A673 (cell line): ENCODE measurements around the gene ST7. TPM values are rescaled to one million over a fixed set of nuclear protein-coding genes. Genes with fewer than 3 reads are reported as not detected.

Experiments
- BruUV-seq: library from RNA; stranded (reverse); fragments of 400-500 nt; replicated peaks from 2 replicates; lab custom pipeline; 2021; lab: Mats Ljungman, UMichigan
- CTCF ChIA-PET: fragments of 300-600 bp; sonication (Branson Sonifier 250); formaldehyde crosslinking; loops from one replicate; lab custom pipeline; 2022; ENCODE audit warnings: antibody characterized with exemption; lab: Charles Lee
- POLR2A ChIA-PET: fragments of 300-600 bp; sonication (Branson Sonifier 250); formaldehyde crosslinking; loops from one replicate; lab custom pipeline; 2022; ENCODE audit warnings: antibody characterized with exemption; ENCODE audit not compliant: low non-redundant PET; lab: Charles Lee
- DNase-seq: peaks from one replicate; pipeline ENCODE4 v3.0.0-alpha.2; 2015; ENCODE audit warnings: low spot score
- H3K27ac ChIP-seq: fragments of 200-600 bp; sonication (generic); 2 replicates; pipeline ENCODE4 v1.5.1; 2016; ENCODE audit warnings: mixed run types, low read depth, mild to moderate bottlenecking, mixed read lengths, antibody characterized with exemption, low read length; ENCODE audit not compliant: poor library complexity, severe bottlenecking
- H3K27me3 ChIP-seq: fragments of 200-600 bp; sonication (generic); replicated peaks from 2 replicates; pipeline ENCODE4 v1.6.1; 2017; ENCODE audit warnings: mixed run types, low read depth, mild to moderate bottlenecking, mixed read lengths, antibody characterized with exemption, low read length; ENCODE audit not compliant: insufficient read depth, poor library complexity
- H3K36me3 ChIP-seq: fragments of 200-600 bp; sonication (generic); 2 replicates; pipeline ENCODE4 v1.6.1; 2016; ENCODE audit warnings: mixed run types, mild to moderate bottlenecking, mixed read lengths, antibody characterized with exemption, low read length; ENCODE audit not compliant: insufficient read depth, poor library complexity, severe bottlenecking
- H3K4me1 ChIP-seq: fragments of 200-600 bp; sonication (generic); 2 replicates; pipeline ENCODE4 v1.6.1; 2017; ENCODE audit warnings: mixed run types, mild to moderate bottlenecking, mixed read lengths, antibody characterized with exemption, low read length; ENCODE audit not compliant: insufficient read depth, poor library complexity, severe bottlenecking
- H3K4me3 ChIP-seq: fragments of 200-600 bp; sonication (generic); 2 replicates; pipeline ENCODE4 v1.5.1; 2016; ENCODE audit warnings: low read depth, mixed run types, mild to moderate bottlenecking, mixed read lengths, low read length; ENCODE audit not compliant: poor library complexity, severe bottlenecking
- H3K9me3 ChIP-seq: fragments of 200-600 bp; sonication (generic); 2 replicates; pipeline ENCODE4 v1.6.1; 2016; ENCODE audit warnings: mixed run types, low read depth, mild to moderate bottlenecking, mixed read lengths, antibody characterized with exemption, low read length; ENCODE audit not compliant: poor library complexity, severe bottlenecking
- CTCF ChIP-seq: fragments of 300-800, 200-600 bp; sonication (generic); conservative IDR thresholded peaks from 2 replicates; pipeline ENCODE4 v1.5.1; 2017; ENCODE audit warnings: low read depth, mild to moderate bottlenecking, antibody characterized with exemption, low read length, moderate library complexity, mixed read lengths
- EZH2 ChIP-seq: fragments of 200-600 bp; sonication (generic); IDR thresholded peaks from 2 replicates; pipeline ENCODE4 v1.6.1; 2017; ENCODE audit warnings: borderline replicate concordance, low read depth, mild to moderate bottlenecking, mixed read lengths, antibody characterized with exemption, low read length; ENCODE audit not compliant: poor library complexity, severe bottlenecking
- intact Hi-C: fragments of 100-400 bp; cut with micrococcal nuclease; formaldehyde crosslinking; loops from one replicate; pipeline ENCODE4 v1.10.0; 2022; ENCODE audit not compliant: unreplicated experiment
- total RNA-seq: library from RNA; stranded (reverse); gene quantifications from 2 replicates; pipeline ENCODE4 v1.2.3, GENCODE V29; 2021

ST7 gene
- total RNA-seq, 1 experiment from 2014 or later = 24.3 TPM

GRCh38 chr7:117237646-117238045 lies 284.3 kb downstream of the ST7 start:
- POLR2A ChIA-PET = no interaction called here
- DNase-seq = no peak
- Histone ChIP-seq H3K27ac (no peak overlapping the region), H3K4me1 (no peaks in the 10 kb centered on the region), H3K9me3 (no peaks in the 10 kb centered on the region), H3K36me3 (no peaks in the 10 kb centered on the region), H3K4me3 (no peak overlapping the region), H3K27me3 (no peaks in the 10 kb centered on the region)
- TF ChIP-seq EZH2 (no peak), CTCF (no peak)
- intact Hi-C loops = no loop called here
- BruUV-seq = no TSS peak
- CTCF ChIA-PET = no interaction called here

- BruUV-seq = no TSS peak
- Histone ChIP-seq H3K9me3 (no peaks in the 10 kb centered on the region), H3K27ac (no peak overlapping the region), H3K27me3 (no peaks in the 10 kb centered on the region), H3K36me3 (no peaks in the 10 kb centered on the region), H3K4me1 (no peaks in the 10 kb centered on the region), H3K4me3 (no peak overlapping the region)
- no peak for TF ChIP-seq EZH2
- TF ChIP-seq CTCF = no peak
- ChIA-PET POLR2A (interaction anchor here (0.6 kb wide), 1 partner anchor 1077 kb away, joined by 8 read pairs; no protein-coding TSS in a partner anchor), CTCF (no interaction called here)
- intact Hi-C loops = no loop called here
- DNase-seq = no peak
Observed at GRCh38 chr7:117238472-117238871, 285.2 kb downstream of the ST7 start.

GRCh38 chr7:117238937-117239336 lies 285.6 kb downstream of the ST7 start:
- H3K36me3 ChIP-seq = no peaks in the 10 kb centered on the region
- intact Hi-C loops = no loop called here
- H3K4me1 ChIP-seq = no peaks in the 10 kb centered on the region
- H3K27me3 ChIP-seq = no peaks in the 10 kb centered on the region
- H3K9me3 ChIP-seq = no peaks in the 10 kb centered on the region
- TF ChIP-seq CTCF = no peak
- no peak for TF ChIP-seq EZH2
- CTCF ChIA-PET = no interaction called here
- BruUV-seq = no TSS peak
- POLR2A ChIA-PET = interaction anchor here (0.6 kb wide), 1 partner anchor 1077 kb away, joined by 8 read pairs; no protein-coding TSS in a partner anchor
- no peak overlapping the region for H3K27ac ChIP-seq
- no peak for DNase-seq
- no peak overlapping the region for H3K4me3 ChIP-seq
